Activated effector memory CD4-positive, alpha-beta T cell treated with Interleukin-2 at 50 U/mL for 16 hours (primary cell): Measurements from ENCODE around the gene CLDN34.

ENCODE experiments used
- DNase-seq: peaks from one replicate; pipeline ENCODE4 v3.0.0-alpha.2; 2020

The CLDN34 gene

GRCh38 chrX:10017872-10018271 lies 50.7 kb downstream of the CLDN34 start:
- no peak for DNase-seq
